IPS DF 6.9 (cell line): ENCODE results near the gene PLP2.

Source experiments
- DNase-seq: peaks from one replicate; pipeline ENCODE4 v3.0.0-alpha.2; 2013; ENCODE audit warnings: low read depth, low spot score
- H3K27ac ChIP-seq: one replicate; pipeline ENCODE4 v1.5.1; 2013; ENCODE audit warnings: low read length, control low read depth
- H3K27me3 ChIP-seq: 2 replicates; pipeline ENCODE4 v1.6.1; 2013; ENCODE audit warnings: mild to moderate bottlenecking, low read length; ENCODE audit not compliant: control insufficient read depth, insufficient read depth
- H3K36me3 ChIP-seq: 2 replicates; pipeline ENCODE4 v1.6.1; 2013; ENCODE audit warnings: low read length; ENCODE audit not compliant: control insufficient read depth, insufficient read depth
- H3K4me1 ChIP-seq: 2 replicates; pipeline ENCODE4 v1.6.1; 2013; ENCODE audit warnings: low read length; ENCODE audit not compliant: control insufficient read depth, insufficient read depth
- H3K4me3 ChIP-seq: 2 replicates; pipeline ENCODE4 v1.5.1; 2013; ENCODE audit warnings: mild to moderate bottlenecking, low read length
- H3K9me3 ChIP-seq: 2 replicates; pipeline ENCODE4 v1.6.1; 2013; ENCODE audit warnings: low read length, inconsistent platforms; ENCODE audit not compliant: control insufficient read depth, insufficient read depth
- WGBS: extraction: QIAGEN DNeasy Blood & Tissue Kit; methylation state at CpG from one replicate; pipeline ENCODE4 v1.1.7; 2013; ENCODE audit warnings: mixed read lengths, missing lambda C conversion rate; ENCODE audit not compliant: insufficient read length, insufficient coverage; 5-methylcytosine and 5-hydroxymethylcytosine counted together

PLP2 gene

DNA sequence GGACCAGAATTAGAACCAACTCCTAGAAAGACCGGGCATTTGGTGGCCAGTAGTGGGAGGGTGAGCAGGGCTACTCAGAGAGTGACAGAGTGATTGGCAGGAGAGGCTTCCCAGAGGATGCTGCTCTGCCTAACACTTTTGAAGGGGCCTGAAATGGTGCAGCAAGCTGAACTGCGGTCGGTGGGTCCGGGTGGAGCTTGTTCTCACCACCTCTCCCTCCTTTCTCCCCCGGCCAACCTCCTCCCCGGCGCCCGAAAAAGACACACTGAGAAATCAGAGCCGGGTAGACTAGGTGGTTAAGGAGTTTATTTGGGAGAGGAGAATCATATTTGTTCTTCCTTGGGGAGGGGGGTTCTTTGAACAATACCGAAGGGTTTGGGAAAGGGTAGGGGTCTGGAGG is 15.8 kb downstream of the PLP2 start:
- no peak overlapping the region for H3K4me3 ChIP-seq
- H3K4me1 ChIP-seq: no peaks in the 10 kb centered on the region; the same call in none of the 2 replicates
- H3K27me3 ChIP-seq: no peaks in the 10 kb centered on the region
- DNase-seq: no peak
- no peaks in the 10 kb centered on the region for H3K9me3 ChIP-seq
- no peak overlapping the region for H3K27ac ChIP-seq
- no CpG with 5 or more reads among the region's 10 CpGs for WGBS
- H3K36me3 ChIP-seq: no peaks in the 10 kb centered on the region

DNA sequence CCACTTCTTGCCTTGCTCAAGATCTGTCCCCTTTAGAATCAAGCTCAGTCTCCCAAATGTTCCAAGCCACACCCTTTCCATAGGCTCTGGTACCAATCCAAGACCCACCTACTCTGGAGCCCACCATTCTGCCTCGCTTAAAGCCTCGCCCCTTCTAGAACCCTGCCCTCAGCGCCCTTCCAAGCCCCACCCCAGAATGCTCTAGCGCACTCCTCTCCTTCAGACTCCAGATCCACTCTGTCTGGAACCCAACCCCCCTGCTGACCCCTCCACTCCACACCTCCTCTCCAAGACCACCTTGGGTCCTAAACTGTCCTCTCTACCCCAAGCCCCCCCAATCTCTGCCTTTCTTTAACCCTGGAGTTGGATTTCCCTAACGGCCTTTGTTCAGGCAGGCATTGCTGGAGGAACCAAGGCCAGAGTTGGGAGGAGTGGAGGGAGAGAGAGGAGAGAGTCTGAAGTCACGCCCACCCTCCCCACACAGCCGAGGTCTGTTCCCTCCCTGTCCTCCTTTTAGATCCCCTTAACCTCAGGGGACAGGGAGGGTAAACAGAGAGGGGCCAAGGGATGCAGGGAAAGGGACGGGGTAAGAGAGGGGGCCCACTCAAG is 16.9 kb downstream of the PLP2 start:
- Histone ChIP-seq H3K36me3 (no peaks in the 10 kb centered on the region), H3K9me3 (no peaks in the 10 kb centered on the region), H3K27ac (no peak overlapping the region), H3K27me3 (no peaks in the 10 kb centered on the region), H3K4me1 (peaks cover 1% of the 10 kb centered on the region), H3K4me3 (no peak overlapping the region)
- WGBS: no CpG with 5 or more reads among the region's 8 CpGs
- DNase-seq: no peak

DNA sequence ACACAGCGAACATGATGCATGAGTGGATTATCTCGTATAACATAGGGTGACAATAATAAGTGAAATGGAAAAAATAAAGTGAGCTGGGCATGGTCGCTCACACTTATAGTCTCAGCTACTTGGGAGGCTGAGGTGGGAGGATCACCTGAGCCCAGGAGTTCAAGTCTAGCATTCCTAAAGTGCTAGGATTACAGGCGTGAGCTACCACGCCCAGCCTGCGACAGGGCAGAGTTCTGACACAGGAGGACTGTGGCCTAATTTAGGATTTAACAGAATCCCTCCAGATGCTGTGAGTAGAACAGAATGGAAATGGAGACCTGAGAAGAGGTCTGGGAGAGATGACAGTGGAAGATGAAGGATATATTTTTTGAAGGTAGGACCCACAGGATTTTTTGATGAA is 17.9 kb downstream of the PLP2 start:
- H3K9me3 ChIP-seq: no peaks in the 10 kb centered on the region
- H3K27ac ChIP-seq: no peak overlapping the region
- H3K36me3 ChIP-seq: no peaks in the 10 kb centered on the region
- no peak overlapping the region for H3K4me3 ChIP-seq
- no CpG with 5 or more reads among the region's 6 CpGs for WGBS
- no peaks in the 10 kb centered on the region for H3K27me3 ChIP-seq
- DNase-seq: no peak
- H3K4me1 ChIP-seq: peaks cover 1% of the 10 kb centered on the region

DNA sequence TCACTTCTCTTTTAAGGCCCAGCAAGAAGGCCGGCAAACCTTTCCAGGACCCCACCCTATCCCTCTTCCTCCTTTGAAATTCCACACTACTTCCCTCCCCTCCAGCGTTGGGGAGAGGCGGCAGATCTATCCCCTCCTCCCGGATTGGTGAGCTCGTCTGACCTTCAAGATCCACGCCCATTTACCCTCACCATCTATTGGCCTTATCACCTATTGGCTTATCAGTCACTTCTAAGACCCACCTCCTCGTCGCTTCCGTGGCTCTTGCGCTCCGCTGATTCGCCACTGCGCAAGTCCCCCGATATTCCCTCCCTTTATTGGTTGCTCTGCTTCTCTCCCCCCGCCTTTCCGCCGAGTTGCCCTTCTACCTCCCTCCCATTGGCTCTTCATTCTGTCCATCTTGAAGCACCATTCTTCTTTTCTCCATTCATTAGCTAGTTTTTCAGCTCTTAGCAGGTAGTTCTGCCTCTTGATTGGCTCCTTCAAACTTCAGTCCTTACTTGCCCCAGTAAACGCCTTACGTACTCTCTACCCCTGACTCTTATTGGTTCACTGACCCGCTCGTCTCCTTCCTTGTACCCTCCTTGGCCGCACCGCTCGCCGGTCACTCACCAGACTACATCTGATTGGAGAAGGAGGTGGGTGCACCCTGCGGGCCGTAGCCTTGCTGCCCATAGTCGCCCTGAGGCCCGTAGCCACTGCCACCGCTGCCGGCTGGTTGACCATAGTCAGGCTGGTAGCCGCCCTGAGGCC is 19.3 kb downstream of the PLP2 start:
- Histone ChIP-seq H3K4me3 (peak overlapping the region; percentile 86), H3K9me3 (no peaks in the 10 kb centered on the region), H3K4me1 (peaks cover 1% of the 10 kb centered on the region), H3K36me3 (no peaks in the 10 kb centered on the region), H3K27me3 (no peaks in the 10 kb centered on the region), H3K27ac (no peak overlapping the region)
- WGBS: no CpG with 5 or more reads among the region's 32 CpGs
- DNase-seq: peak; percentile 86

DNA sequence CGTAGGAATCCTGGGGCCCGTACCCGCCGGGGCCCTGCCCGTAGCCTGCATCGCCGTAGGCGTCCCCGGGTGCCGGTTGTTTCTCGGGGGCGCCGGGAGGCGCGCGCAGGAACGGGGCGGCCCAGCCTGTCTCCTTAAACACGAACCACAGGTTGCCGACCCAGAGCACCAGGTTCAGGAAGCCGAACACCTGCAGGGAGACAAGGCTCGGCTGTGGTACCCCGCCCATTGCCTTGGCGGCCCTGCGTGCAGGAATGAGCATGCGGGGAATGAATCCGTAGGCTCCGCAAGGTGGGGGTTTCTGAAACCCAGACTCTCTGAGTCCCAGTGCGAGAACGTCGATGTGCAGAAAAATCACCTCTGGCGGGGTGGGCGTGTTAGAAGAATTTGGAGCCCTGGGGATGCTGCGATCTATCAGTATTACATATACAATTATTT is 19.9 kb downstream of the PLP2 start:
- Histone ChIP-seq H3K9me3 (no peaks in the 10 kb centered on the region), H3K4me1 (peaks cover 1% of the 10 kb centered on the region), H3K4me3 (peak overlapping the region; percentile 86), H3K27me3 (no peaks in the 10 kb centered on the region), H3K27ac (no peak overlapping the region), H3K36me3 (no peaks in the 10 kb centered on the region)
- no CpG with 5 or more reads among the region's 34 CpGs for WGBS
- no peak for DNase-seq

DNA sequence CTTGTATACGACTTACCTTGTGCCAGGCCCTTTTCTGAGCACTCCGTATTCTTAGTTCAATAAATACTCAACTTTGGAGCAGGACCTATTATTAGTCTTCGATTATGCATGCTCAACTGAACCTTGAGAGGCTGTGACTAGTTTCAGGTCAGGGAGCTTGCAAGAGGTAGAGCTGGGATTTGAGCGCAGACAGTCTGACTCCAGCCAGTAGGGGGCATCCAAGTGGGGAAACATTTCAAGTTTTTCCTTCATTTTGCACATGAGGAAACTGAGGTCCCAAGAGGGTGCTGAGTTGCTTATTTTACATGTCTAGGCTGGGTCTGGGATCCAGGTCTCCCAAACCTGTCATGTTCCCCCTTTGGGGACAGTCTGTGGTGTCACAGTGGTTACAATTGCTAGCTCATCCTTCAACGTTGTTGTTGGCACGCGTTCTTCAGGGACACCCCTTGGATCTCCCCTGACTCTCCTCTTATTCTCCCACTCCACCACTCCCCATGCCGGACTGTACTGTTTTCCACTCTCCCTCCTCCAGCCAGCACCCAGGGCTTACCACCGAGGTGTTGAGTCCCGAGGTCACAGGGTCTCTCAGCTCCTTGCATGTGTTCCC is 21.1 kb downstream of the PLP2 start:
- H3K27ac ChIP-seq: no peak overlapping the region
- DNase-seq: no peak
- H3K9me3 ChIP-seq: no peaks in the 10 kb centered on the region
- H3K4me1 ChIP-seq: peaks cover 1% of the 10 kb centered on the region
- H3K4me3 ChIP-seq: no peak overlapping the region
- H3K27me3 ChIP-seq: no peaks in the 10 kb centered on the region
- WGBS: no CpG with 5 or more reads among the region's 10 CpGs
- H3K36me3 ChIP-seq: no peaks in the 10 kb centered on the region

DNA sequence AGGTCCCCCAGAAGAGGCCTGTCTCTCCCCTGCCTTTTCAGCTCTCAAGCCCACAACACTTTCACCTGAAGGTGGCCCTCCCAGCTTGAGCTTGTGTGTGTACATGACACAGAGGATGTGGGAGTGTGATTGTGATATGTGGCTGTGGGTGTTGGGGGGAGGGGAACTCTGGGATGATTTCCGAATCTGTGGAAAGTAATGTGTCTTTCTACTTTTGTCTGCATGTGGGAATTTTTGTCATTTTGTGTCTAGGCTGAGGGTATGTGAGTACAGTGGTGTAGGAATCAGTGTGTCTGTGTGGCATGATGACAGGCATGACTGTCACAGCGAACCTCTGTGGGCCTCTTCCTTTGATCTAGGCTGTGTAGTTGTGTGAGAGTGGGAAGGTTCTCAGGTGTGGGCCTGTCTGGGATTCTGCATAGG is 21.9 kb downstream of the PLP2 start:
- WGBS: no CpG with 5 or more reads among the region's 2 CpGs
- peaks cover 1% of the 10 kb centered on the region; the same call in 1 of the 2 replicates for H3K4me1 ChIP-seq

DNA sequence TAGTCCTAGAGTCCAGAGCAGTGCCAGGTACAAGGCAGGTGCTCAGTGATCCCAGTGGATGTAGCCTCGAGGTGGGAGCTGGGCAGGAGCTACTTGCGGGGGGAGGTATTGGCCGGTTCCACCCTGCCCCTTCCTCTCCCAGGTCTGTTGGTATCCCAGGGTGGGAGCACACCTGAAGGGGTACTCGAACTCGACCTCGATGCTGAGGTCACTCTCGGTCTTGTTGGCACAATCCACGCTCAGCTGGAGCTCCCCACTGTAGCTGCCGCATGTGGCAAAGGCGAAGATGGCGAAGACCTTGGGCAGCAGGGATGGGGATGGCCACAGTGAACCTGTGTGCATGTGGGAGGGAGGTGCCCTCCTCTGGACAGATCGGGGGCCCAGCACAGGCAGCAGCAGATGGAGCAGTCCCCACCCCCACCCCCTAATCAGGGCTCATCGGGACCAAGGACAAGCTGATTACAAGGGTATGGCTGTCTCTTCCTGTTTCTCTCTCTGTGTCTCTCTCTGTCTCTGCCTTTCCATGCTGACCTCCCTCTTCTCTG is 25.9 kb downstream of the PLP2 start:
- Histone ChIP-seq H3K27ac (no peak overlapping the region), H3K9me3 (no peaks in the 10 kb centered on the region), H3K4me1 (peaks cover 3% of the 10 kb centered on the region)

More for the DNA sequence above, 21.9 kb downstream of the PLP2 start:
- no peaks in the 10 kb centered on the region for H3K36me3 ChIP-seq
- H3K4me3 ChIP-seq: no peak overlapping the region
- H3K9me3 ChIP-seq: no peaks in the 10 kb centered on the region
- no peaks in the 10 kb centered on the region for H3K27me3 ChIP-seq
- H3K27ac ChIP-seq: no peak overlapping the region
- DNase-seq: no peak

DNA sequence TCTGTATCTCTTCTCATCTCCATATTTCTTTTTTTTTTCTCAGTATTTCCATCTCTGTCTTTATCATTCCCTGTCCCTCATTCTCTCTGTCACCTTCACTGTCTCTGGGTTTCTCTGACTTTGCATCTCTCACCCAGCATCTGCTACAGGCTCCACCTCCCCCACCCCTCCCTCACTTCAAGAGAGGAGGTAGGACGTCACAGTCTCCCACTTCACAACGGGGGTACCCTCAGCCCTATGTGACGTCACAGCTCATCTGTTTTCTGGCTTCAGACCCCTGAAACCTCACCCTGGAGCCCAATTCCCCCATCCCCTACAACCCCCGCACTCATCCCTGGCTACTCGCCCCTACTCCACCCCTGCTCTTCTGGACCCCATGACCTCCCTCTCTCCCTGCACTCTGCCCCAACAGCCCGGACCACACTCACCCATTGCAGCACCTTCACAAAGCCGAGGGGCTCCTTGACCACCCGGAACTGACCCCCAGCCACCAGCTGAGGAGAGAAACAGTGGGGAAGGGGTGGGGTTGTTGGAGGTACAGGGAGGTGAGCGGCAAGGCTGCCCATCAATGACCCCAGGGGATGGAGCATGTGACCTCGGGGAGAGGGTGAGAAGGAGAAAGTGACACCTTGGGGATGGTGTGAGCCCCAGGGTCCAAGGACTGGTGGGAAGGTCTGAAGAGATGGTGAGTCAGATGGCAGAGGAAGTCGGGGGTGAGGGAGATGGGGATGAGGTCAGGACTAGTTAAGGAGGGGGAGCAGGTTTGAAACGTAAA is 27.0 kb downstream of the PLP2 start:
- no CpG with 5 or more reads among the region's 12 CpGs for WGBS
- Histone ChIP-seq H3K4me1 (peaks cover 2% of the 10 kb centered on the region; the same call in 1 of the 2 replicates), H3K27ac (no peak overlapping the region), H3K4me3 (peak overlapping the region; percentile 49; the same call in 1 of the 2 replicates), H3K36me3 (no peaks in the 10 kb centered on the region), H3K27me3 (no peaks in the 10 kb centered on the region), H3K9me3 (no peaks in the 10 kb centered on the region)
- DNase-seq: no peak

More for the DNA sequence above, 25.9 kb downstream of the PLP2 start:
- no CpG with 5 or more reads among the region's 13 CpGs for WGBS
- DNase-seq: no peak
- H3K36me3 ChIP-seq: no peaks in the 10 kb centered on the region
- no peaks in the 10 kb centered on the region for H3K27me3 ChIP-seq
- H3K4me3 ChIP-seq: no peak overlapping the region

DNA sequence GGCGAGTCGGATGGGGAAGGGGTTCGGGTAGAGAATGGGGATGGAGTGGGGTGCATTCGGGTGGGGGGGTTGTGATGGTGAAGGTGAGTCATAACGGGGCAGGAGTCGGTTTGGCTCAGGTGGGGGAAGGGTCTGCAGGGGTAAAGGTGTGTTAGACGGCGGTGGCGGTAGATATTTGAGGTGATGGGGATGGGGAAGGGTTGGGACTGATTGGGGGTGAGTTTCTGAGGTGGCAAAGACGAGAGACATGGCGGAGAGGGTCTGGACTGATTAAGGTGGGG is 27.6 kb downstream of the PLP2 start:
- peaks cover 2% of the 10 kb centered on the region; the same call in 1 of the 2 replicates for H3K4me1 ChIP-seq
- WGBS: no CpG with 5 or more reads among the region's 11 CpGs
- H3K36me3 ChIP-seq: no peaks in the 10 kb centered on the region
- no peak overlapping the region for H3K27ac ChIP-seq
- H3K27me3 ChIP-seq: no peaks in the 10 kb centered on the region
- H3K9me3 ChIP-seq: no peaks in the 10 kb centered on the region
- DNase-seq: no peak
- peak overlapping the region; percentile 49; the same call in 1 of the 2 replicates for H3K4me3 ChIP-seq
